HG02588 (cell line): ENCODE results near the gene EIF5.

ENCODE experiments used
- ATAC-seq: cut with Tn5 transposase; IDR thresholded peaks from one replicate; pipeline ENCODE4 v1.9.1; 2021; ENCODE audit warnings: mild to moderate bottlenecking, moderate library complexity; ENCODE audit not compliant: unreplicated experiment

EIF5 gene

GRCh38 chr14:103308717-103309616, 25.1 kb upstream of the EIF5 start:
- ATAC-seq, result no peak

GRCh38 chr14:103310576-103311095, 23.4 kb upstream of the EIF5 start:
- ATAC-seq, result no peak

GRCh38 chr14:103311171-103311997, 22.7 kb upstream of the EIF5 start:
- no peak for ATAC-seq

- no peak for ATAC-seq
These were observed 21.9 kb upstream of the EIF5 start for GRCh38 chr14:103312006-103312635.

GRCh38 chr14:103313704-103314103, 20.3 kb upstream of the EIF5 start:
- ATAC-seq, result no peak

GRCh38 chr14:103314496-103315277, 19.4 kb upstream of the EIF5 start:
- ATAC-seq, result no peak

- ATAC-seq, result no peak
These were observed 18.6 kb upstream of the EIF5 start for GRCh38 chr14:103315351-103315911.

GRCh38 chr14:103315941-103316340, 18.1 kb upstream of the EIF5 start:
- no peak for ATAC-seq

- ATAC-seq, result no peak
These were observed 17.3 kb upstream of the EIF5 start for GRCh38 chr14:103316721-103317121.

GRCh38 chr14:103317251-103317650, 16.8 kb upstream of the EIF5 start:
- no peak for ATAC-seq

- ATAC-seq, result no peak
These were observed 16.0 kb upstream of the EIF5 start for GRCh38 chr14:103317976-103318580.

GRCh38 chr14:103318750-103319419, 15.2 kb upstream of the EIF5 start:
- peak; percentile 42 for ATAC-seq

GRCh38 chr14:103319422-103319821, 14.6 kb upstream of the EIF5 start:
- peak; percentile 76 for ATAC-seq

- ATAC-seq, result no peak
These were observed 8.0 kb upstream of the EIF5 start for GRCh38 chr14:103326078-103326477.

- no peak for ATAC-seq
These were observed 5.1 kb upstream of the EIF5 start for GRCh38 chr14:103328941-103329340.

GRCh38 chr14:103329401-103330347, 4.4 kb upstream of the EIF5 start:
- ATAC-seq, result no peak

GRCh38 chr14:103330536-103330935, 3.5 kb upstream of the EIF5 start:
- no peak for ATAC-seq
